IMR-90 (cell line): ENCODE measurements around the gene RGSL1.

Experiments
- MXI1 ChIP-seq: IDR thresholded peaks from 2 replicates; pipeline ENCODE4 v1.6.1; 2012; ENCODE audit warnings: low read depth, mild to moderate bottlenecking, low read length, moderate library complexity, borderline replicate concordance
- RFX5 ChIP-seq: IDR thresholded peaks from 2 replicates; pipeline ENCODE4 v1.8.0; 2012; ENCODE audit warnings: low read depth, mild to moderate bottlenecking, low read length, moderate library complexity
- TF ChIP-seq, protein P1 (sequence below): conservative IDR thresholded peaks from 2 replicates; pipeline ENCODE4 v1.5.1; 2012; ENCODE audit warnings: mild to moderate bottlenecking, low read depth, low read length, improper control_type of control experiment

DNA sequence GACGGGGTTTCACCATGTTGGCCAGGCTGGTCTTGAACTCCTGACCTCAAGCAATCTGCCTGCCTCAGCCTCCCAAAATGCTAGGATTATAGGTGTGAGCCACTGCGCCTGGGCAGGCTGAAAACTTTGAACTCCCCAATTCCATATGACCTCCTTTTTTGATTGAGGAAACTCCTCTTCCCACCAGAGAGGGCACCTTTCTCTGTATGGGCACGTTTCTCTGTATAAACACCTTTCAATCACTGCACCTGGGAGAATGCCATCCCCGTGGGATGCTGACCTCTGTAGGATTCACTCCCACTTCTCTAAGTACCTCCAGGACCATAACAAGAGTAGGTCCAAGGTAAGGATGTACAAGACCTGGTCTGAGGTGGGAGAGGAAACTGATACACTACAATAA, 39.8 kb upstream of the RGSL1 start:
- TF ChIP-seq RFX5 (no peak), MXI1 (no peak)
- TF ChIP-seq, protein P1, sequence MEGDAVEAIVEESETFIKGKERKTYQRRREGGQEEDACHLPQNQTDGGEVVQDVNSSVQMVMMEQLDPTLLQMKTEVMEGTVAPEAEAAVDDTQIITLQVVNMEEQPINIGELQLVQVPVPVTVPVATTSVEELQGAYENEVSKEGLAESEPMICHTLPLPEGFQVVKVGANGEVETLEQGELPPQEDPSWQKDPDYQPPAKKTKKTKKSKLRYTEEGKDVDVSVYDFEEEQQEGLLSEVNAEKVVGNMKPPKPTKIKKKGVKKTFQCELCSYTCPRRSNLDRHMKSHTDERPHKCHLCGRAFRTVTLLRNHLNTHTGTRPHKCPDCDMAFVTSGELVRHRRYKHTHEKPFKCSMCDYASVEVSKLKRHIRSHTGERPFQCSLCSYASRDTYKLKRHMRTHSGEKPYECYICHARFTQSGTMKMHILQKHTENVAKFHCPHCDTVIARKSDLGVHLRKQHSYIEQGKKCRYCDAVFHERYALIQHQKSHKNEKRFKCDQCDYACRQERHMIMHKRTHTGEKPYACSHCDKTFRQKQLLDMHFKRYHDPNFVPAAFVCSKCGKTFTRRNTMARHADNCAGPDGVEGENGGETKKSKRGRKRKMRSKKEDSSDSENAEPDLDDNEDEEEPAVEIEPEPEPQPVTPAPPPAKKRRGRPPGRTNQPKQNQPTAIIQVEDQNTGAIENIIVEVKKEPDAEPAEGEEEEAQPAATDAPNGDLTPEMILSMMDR, result no peak
